BLaER1 treated with 17β-estradiol and CSF1 and Interleukin-3, amounts not matched to agents 10 nM and 100 nM (cell line): ENCODE measurements around the gene LGI2.
A peak's percentile ranks its signal among the peaks of the same experiment; 100 is the strongest.

Source experiments
- H3K27ac ChIP-seq, 11 experiments: shearing (Covaris generic); formaldehyde crosslinking; 2 replicates each; pipeline ENCODE4 v1.8.1; 2022
- H3K27me3 ChIP-seq, 11 experiments: shearing (Covaris generic); formaldehyde crosslinking; 2 replicates each; pipeline ENCODE4 v1.8.1; 2022
- H3K36me3 ChIP-seq, 11 experiments: shearing (Covaris generic); formaldehyde crosslinking; 2 replicates each; pipeline ENCODE4 v1.8.1; 2022
- H3K4me1 ChIP-seq, 10 experiments: shearing (Covaris generic); formaldehyde crosslinking; 2 replicates each; pipeline ENCODE4 v1.8.1; 2022
- H3K4me2 ChIP-seq, 11 experiments: shearing (Covaris generic); formaldehyde crosslinking; 2 replicates each; pipeline ENCODE4 v1.8.1; 2022
- H3K4me3 ChIP-seq, 10 experiments: shearing (Covaris generic); formaldehyde crosslinking; 2 replicates each; pipeline ENCODE4 v1.8.1; 2022
- H3K9ac ChIP-seq, 11 experiments: shearing (Covaris generic); formaldehyde crosslinking; 2 replicates each; pipeline ENCODE4 v1.8.1; 2022
- H3K9me3 ChIP-seq, 11 experiments: shearing (Covaris generic); formaldehyde crosslinking; replicated peaks in 1 of 11; 2 replicates each; pipeline ENCODE4 v1.8.1; 2022
- H4K20me1 ChIP-seq, 11 experiments: shearing (Covaris generic); formaldehyde crosslinking; 2 replicates each; pipeline ENCODE4 v1.8.1; 2022
- Cebpa-rat ChIP-seq, 11 experiments: shearing (Covaris generic); IDR thresholded peaks; 2 replicates each; pipeline ENCODE4 v1.8.1; 2022

The LGI2 gene

DNA sequence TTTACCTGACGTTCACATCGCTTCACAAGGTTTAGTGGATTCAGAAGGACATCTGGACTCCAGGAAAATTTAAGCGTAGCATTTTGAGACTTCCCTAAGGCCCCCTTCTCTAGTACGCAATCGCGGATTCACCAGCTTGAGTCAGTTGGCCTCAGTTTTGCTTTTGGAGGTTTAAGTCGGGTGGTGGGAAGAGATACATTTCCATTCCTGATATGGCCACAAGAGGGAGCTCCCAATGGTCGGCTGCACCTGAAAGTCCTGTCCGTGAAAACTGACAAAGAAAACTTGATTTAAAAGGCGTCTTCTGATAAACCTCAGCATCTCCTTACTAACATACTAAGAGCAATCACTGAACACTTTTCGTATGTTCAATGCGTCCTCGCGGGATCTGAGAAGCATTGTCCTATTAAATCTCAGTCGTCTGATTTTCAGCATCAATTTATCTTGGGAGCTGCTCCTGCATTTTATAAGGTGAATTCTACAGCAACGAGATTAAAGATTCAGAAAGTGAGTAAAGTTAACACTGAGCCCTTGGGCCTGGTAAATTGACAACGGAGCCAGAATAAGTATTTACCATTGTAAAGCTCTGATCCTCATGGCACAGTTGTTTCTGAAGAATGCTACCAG lies 50.6 kb downstream of the LGI2 start:
- peaks cover 0 to 37% (median 23%) of the 10 kb centered on the region in 11 experiments; a peak in 17 of 22 replicates for H3K36me3 ChIP-seq
- peak overlapping the region; percentile 78 to 99 (median 90); a peak in 21 of 22 replicates for H3K27ac ChIP-seq
- H4K20me1 ChIP-seq = no peaks in the 10 kb centered on the region
- H3K9ac ChIP-seq = peak overlapping the region; percentile 54 to 87 (median 67)
- H3K9me3 ChIP-seq = peaks cover 0 to 41% (median 25%) of the 10 kb centered on the region in 11 experiments; a peak in 20 of 22 replicates
- peaks cover 60 to 78% (median 67%) of the 10 kb centered on the region in 10 experiments for H3K4me1 ChIP-seq
- TF ChIP-seq Cebpa-rat (IDR thresholded peaks at IDR 0.05) = no peak
- no peaks in the 10 kb centered on the region for H3K27me3 ChIP-seq
- H3K4me2 ChIP-seq = peak overlapping the region; percentile 82 to 97 (median 87)
- peak overlapping the region; percentile 25 to 62 (median 34); a peak in 14 of 20 replicates for H3K4me3 ChIP-seq

DNA sequence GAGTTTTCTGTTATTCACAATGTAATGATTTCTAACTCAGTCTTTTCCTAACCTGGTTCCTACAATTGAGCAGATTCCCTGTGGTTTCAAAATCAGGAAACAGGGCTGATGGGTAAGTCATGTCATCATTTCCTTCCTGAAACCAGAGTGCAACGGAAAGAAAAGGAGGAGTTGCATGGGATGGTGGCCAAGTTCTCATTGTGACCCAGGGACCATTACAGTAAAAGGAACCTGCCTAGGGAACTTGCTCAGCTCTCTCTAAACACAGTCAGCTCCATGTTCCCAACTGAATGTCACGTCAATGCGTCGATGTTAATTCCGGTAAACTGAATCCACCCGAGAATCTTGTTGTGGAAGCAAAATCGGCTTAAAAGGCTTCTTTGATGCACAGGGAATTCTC lies 51.2 kb downstream of the LGI2 start:
- no peaks in the 10 kb centered on the region for H4K20me1 ChIP-seq
- peak overlapping the region; percentile 25 to 62 (median 34); a peak in 19 of 20 replicates for H3K4me3 ChIP-seq
- peaks cover 0 to 36% (median 22%) of the 10 kb centered on the region in 11 experiments; a peak in 20 of 22 replicates for H3K9me3 ChIP-seq
- peaks cover 0 to 31% (median 16%) of the 10 kb centered on the region in 11 experiments; a peak in 17 of 22 replicates for H3K36me3 ChIP-seq
- H3K4me1 ChIP-seq = peaks cover 65 to 83% (median 71%) of the 10 kb centered on the region in 10 experiments
- H3K4me2 ChIP-seq = peak overlapping the region; percentile 82 to 97 (median 87)
- peak overlapping the region; percentile 78 to 99 (median 90) for H3K27ac ChIP-seq
- H3K9ac ChIP-seq = peak overlapping the region; percentile 54 to 87 (median 67)
- H3K27me3 ChIP-seq = no peaks in the 10 kb centered on the region
- peak in 3 of 11 experiments; percentile 12 to 35 (median 19); a peak in 2 of 22 replicates for TF ChIP-seq Cebpa-rat (IDR thresholded peaks at IDR 0.05)

DNA sequence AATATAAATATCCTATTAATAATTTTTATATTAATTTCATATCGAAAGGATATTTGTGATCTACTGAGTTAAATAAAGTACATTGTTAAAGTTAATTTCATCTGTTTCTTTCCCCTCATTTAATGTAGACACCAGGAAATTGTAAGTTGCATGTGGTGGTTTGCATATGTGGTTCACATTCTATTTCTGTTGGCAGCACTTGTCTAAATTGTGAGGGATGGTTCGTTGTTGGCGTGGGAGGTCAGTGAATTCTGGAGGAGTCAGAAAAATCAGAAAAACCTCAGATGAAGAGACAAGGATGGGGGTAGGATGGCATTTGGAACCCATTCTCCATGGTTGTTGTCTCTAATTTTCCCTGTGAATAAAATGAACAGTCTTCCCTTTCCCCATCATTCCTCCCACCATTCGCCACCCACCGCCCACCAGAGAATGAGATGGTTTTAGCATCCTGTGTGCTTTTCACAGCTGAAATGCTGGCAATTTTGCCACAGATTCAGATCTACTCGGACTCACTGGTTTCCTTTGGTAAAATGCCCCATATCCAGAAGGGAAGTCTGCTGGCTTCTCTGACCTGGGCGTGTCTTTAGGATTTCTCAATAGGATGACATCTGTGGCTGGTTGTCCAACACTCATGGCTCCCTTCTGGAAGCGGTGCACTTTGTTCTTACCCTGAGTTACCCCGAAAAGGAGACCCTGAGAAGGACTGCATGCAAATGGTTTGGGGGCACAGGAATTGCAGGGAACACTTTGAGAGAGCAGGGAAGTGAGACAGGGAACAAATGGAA lies 52.3 kb downstream of the LGI2 start:
- Histone ChIP-seq H3K9me3 (peaks cover 0 to 30% (median 20%) of the 10 kb centered on the region in 11 experiments; a peak in 20 of 22 replicates), H4K20me1 (no peaks in the 10 kb centered on the region), H3K36me3 (peaks cover 0 to 20% (median 9%) of the 10 kb centered on the region in 11 experiments; a peak in 17 of 22 replicates), H3K9ac (peak overlapping the region; percentile 40 to 87 (median 66); a peak in 21 of 22 replicates), H3K27ac (peak overlapping the region; percentile 78 to 99 (median 90)), H3K4me2 (peak overlapping the region; percentile 82 to 97 (median 87)), H3K4me1 (peaks cover 76 to 86% (median 78%) of the 10 kb centered on the region in 10 experiments), H3K27me3 (no peaks in the 10 kb centered on the region), H3K4me3 (peak overlapping the region; percentile 25 to 62 (median 34); a peak in 16 of 20 replicates)
- TF ChIP-seq Cebpa-rat (IDR thresholded peaks at IDR 0.05) = 0 out of 22 replicates have a peak, but pooled peaks of 1 of the 11 experiments have one; percentile 17

DNA sequence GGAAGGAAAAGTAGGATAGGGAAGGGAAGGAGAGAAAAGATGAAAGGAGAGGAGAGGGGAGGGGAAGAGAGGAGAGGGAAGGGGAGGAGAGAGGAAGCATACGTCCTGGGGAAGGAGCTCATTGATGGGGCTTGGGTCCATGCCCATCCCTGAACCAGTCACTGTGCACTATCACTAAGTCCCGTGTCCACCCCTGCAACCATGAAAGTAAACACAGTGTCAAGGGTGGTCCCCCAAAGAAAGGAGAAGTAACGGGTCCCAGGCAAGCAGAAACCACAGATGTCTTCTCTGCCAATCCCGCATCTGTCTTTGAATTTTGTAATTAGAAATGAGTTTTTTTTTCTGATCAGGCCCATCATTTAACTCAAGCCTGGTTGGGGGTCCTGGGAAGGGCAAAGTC lies 55.2 kb downstream of the LGI2 start:
- Histone ChIP-seq H3K27me3 (no peaks in the 10 kb centered on the region), H3K9ac (peak overlapping the region in 10 of 11 experiments; percentile 13 to 87 (median 76); a peak in 17 of 22 replicates), H3K27ac (peak overlapping the region in 10 of 11 experiments; percentile 56 to 99 (median 92); a peak in 20 of 22 replicates), H3K4me1 (peaks cover 96 to 99% (median 98%) of the 10 kb centered on the region in 10 experiments), H3K36me3 (peaks cover 0 to 3% (median 0%) of the 10 kb centered on the region in 11 experiments; a peak in 2 of 22 replicates), H4K20me1 (no peaks in the 10 kb centered on the region), H3K4me3 (peak overlapping the region; percentile 14 to 62 (median 54); a peak in 17 of 20 replicates), H3K4me2 (peak overlapping the region; percentile 82 to 97 (median 87)), H3K9me3 (peaks cover 0 to 18% (median 12%) of the 10 kb centered on the region in 11 experiments; a peak in 18 of 22 replicates)
- TF ChIP-seq Cebpa-rat (IDR thresholded peaks at IDR 0.05) = no peak

GRCh38 chr4:24973747-24974601 lies 56.8 kb downstream of the LGI2 start:
- peak overlapping the region; percentile 36 to 63 (median 56) for H3K4me3 ChIP-seq
- peak overlapping the region; percentile 79 to 94 (median 88) for H3K4me2 ChIP-seq
- peaks cover 0 to 14% (median 0%) of the 10 kb centered on the region in 11 experiments; a peak in 6 of 22 replicates for H3K36me3 ChIP-seq
- no peaks in the 10 kb centered on the region for H3K27me3 ChIP-seq
- H4K20me1 ChIP-seq = no peaks in the 10 kb centered on the region
- H3K9ac ChIP-seq = peak overlapping the region; percentile 70 to 87 (median 77)
- peaks cover 81 to 93% (median 86%) of the 10 kb centered on the region in 10 experiments for H3K4me1 ChIP-seq
- H3K27ac ChIP-seq = peak overlapping the region; percentile 70 to 99 (median 90)
- peak; percentile 81 to 97 (median 93); a peak in 21 of 22 replicates for TF ChIP-seq Cebpa-rat (IDR thresholded peaks at IDR 0.05)
- peaks cover 9 to 29% (median 26%) of the 10 kb centered on the region in 11 experiments for H3K9me3 ChIP-seq

- Histone ChIP-seq H3K27me3 (no peaks in the 10 kb centered on the region), H3K4me2 (peak overlapping the region; percentile 79 to 94 (median 88)), H3K9ac (peak overlapping the region; percentile 70 to 87 (median 77)), H3K36me3 (peaks cover 0 to 18% (median 0%) of the 10 kb centered on the region in 11 experiments; a peak in 6 of 22 replicates), H4K20me1 (no peaks in the 10 kb centered on the region), H3K27ac (peak overlapping the region; percentile 70 to 99 (median 90)), H3K4me3 (peak overlapping the region; percentile 36 to 63 (median 56); a peak in 17 of 20 replicates), H3K9me3 (peaks cover 15 to 35% (median 32%) of the 10 kb centered on the region in 11 experiments), H3K4me1 (peaks cover 75 to 87% (median 80%) of the 10 kb centered on the region in 10 experiments)
- TF ChIP-seq Cebpa-rat (IDR thresholded peaks at IDR 0.05) = no peak
These were observed 57.4 kb downstream of the LGI2 start for GRCh38 chr4:24973404-24973746.

DNA sequence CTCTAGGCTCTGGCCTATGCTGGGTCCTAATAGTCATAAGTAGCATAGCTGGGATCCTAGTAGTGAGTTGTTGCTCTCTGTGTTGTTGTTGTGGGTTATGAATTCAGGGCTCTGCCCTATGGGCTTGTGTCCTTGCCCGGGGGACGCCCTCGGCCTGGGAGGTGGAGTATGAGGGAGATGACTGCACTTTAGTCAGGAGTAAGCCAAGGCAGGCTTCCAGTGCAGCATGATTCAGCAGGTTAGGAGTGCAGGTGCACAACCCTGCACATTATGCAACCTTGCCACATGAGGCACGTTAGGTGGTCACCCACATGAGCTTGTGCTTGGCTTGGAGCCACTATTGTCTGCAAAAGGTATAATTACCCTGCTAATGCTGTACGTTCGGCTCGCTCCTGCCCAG lies 59.6 kb downstream of the LGI2 start:
- Histone ChIP-seq H3K9ac (peak overlapping the region in 5 of 11 experiments; percentile 16 to 87 (median 85); a peak in 5 of 22 replicates), H3K36me3 (peaks cover 0 to 37% (median 6%) of the 10 kb centered on the region in 11 experiments; a peak in 7 of 22 replicates), H4K20me1 (no peaks in the 10 kb centered on the region), H3K27me3 (no peaks in the 10 kb centered on the region), H3K4me1 (peaks cover 53 to 65% (median 58%) of the 10 kb centered on the region in 10 experiments), H3K4me3 (peak overlapping the region in 5 of 10 experiments; percentile 16 to 31 (median 27); a peak in 7 of 20 replicates), H3K4me2 (peak overlapping the region; percentile 79 to 94 (median 88)), H3K9me3 (peaks cover 37 to 57% (median 54%) of the 10 kb centered on the region in 11 experiments), H3K27ac (peak overlapping the region in 8 of 11 experiments; percentile 87 to 99 (median 94); a peak in 16 of 22 replicates)
- TF ChIP-seq Cebpa-rat (IDR thresholded peaks at IDR 0.05) = no peak
